Stimulated activated CD8-positive, alpha-beta memory T cell treated with anti-CD3 and anti-CD28 coated beads, Interleukin-12 subunit alpha, Interleukin-12 subunit beta, amount 100 ng/mL, for 24 hours (primary cell): ENCODE measurements around the gene SMOC2.

Source experiments
- DNase-seq: peaks from one replicate; pipeline ENCODE4 v3.0.0-alpha.2; 2020; ENCODE audit errors: extremely low read depth

SMOC2 gene

GRCh38 chr6:168624948-168625347 is 184.0 kb downstream of the SMOC2 start:
- no peak for DNase-seq

- DNase-seq = no peak
Measured at GRCh38 chr6:168625602-168626001, 184.6 kb downstream of the SMOC2 start.

- DNase-seq = no peak
Measured at GRCh38 chr6:168626046-168626602, 185.1 kb downstream of the SMOC2 start.

GRCh38 chr6:168627506-168628175 is 186.7 kb downstream of the SMOC2 start:
- no peak for DNase-seq

- DNase-seq = no peak
Measured at GRCh38 chr6:168628176-168628553, 187.2 kb downstream of the SMOC2 start.

GRCh38 chr6:168628732-168629245 is 187.8 kb downstream of the SMOC2 start:
- DNase-seq = no peak

- no peak for DNase-seq
Measured at GRCh38 chr6:168631564-168631963, 190.6 kb downstream of the SMOC2 start.

GRCh38 chr6:168632694-168633093 is 191.7 kb downstream of the SMOC2 start:
- DNase-seq = no peak

GRCh38 chr6:168634541-168635328 is 193.8 kb downstream of the SMOC2 start:
- DNase-seq = no peak

- no peak for DNase-seq
Measured at GRCh38 chr6:168636147-168637004, 195.4 kb downstream of the SMOC2 start.

GRCh38 chr6:168637834-168638233 is 196.8 kb downstream of the SMOC2 start:
- no peak for DNase-seq

GRCh38 chr6:168638468-168639271 is 197.7 kb downstream of the SMOC2 start:
- no peak for DNase-seq

GRCh38 chr6:168640181-168640580 is 199.2 kb downstream of the SMOC2 start:
- DNase-seq = no peak

GRCh38 chr6:168640768-168641167 is 199.8 kb downstream of the SMOC2 start:
- no peak for DNase-seq

- DNase-seq = no peak
Measured at GRCh38 chr6:168641446-168641845, 200.5 kb downstream of the SMOC2 start.

- DNase-seq = no peak
Measured at GRCh38 chr6:168643401-168643800, 202.4 kb downstream of the SMOC2 start.

- no peak for DNase-seq
Measured at GRCh38 chr6:168645326-168645725, 204.3 kb downstream of the SMOC2 start.

GRCh38 chr6:168647271-168647670 is 206.3 kb downstream of the SMOC2 start:
- no peak for DNase-seq

- no peak for DNase-seq
Measured at GRCh38 chr6:168648240-168649125, 207.5 kb downstream of the SMOC2 start.

GRCh38 chr6:168649209-168649608 is 208.2 kb downstream of the SMOC2 start:
- no peak for DNase-seq
